PC-9 (cell line): Measurements from ENCODE around the gene HERC2. TPM values are rescaled to one million over a fixed set of nuclear protein-coding genes. Genes with fewer than 3 reads are reported as not detected.

Source experiments
- BruUV-seq: library from RNA; stranded (reverse); fragments of 400-500 nt; replicated peaks from 2 replicates; lab custom pipeline; 2021; lab: Mats Ljungman, UMichigan
- CTCF ChIA-PET: fragments of 300-600 bp; sonication (Branson Sonifier 250); formaldehyde crosslinking; loops from one replicate; lab custom pipeline; 2022; ENCODE audit warnings: antibody characterized with exemption; lab: Charles Lee
- POLR2A ChIA-PET: fragments of 300-600 bp; sonication (Branson Sonifier 250); formaldehyde crosslinking; loops from one replicate; lab custom pipeline; 2022; ENCODE audit warnings: antibody characterized with exemption; ENCODE audit not compliant: unreplicated experiment; lab: Charles Lee
- DNase-seq, 2 experiments: peaks; one replicate each; pipeline versions ENCODE4 v3.0.0 to v3.0.0-alpha.2; 2015 to 2022; ENCODE audit warnings: mixed read lengths in 1 of 2
- H2AFZ ChIP-seq: fragments of 200-600 bp; sonication (generic); 2 replicates; pipeline ENCODE4 v1.8.1; 2017; ENCODE audit warnings: antibody characterized with exemption
- H3F3A ChIP-seq: fragments of 200-600 bp; sonication (generic); 2 replicates; pipeline ENCODE4 v1.8.1; 2017; ENCODE audit warnings: antibody characterized with exemption, mild to moderate bottlenecking, low read depth; ENCODE audit not compliant: insufficient read depth
- H3K27ac ChIP-seq: fragments of 200-600 bp; sonication (generic); 2 replicates; pipeline ENCODE4 v1.6.1; 2016; ENCODE audit warnings: mixed run types
- H3K27me3 ChIP-seq: fragments of 200-600 bp; sonication (generic); 2 replicates; pipeline ENCODE4 v1.6.1; 2016; ENCODE audit warnings: low read depth, mixed run types; ENCODE audit not compliant: insufficient read depth
- H3K36me3 ChIP-seq: fragments of 200-600 bp; sonication (generic); 2 replicates; pipeline ENCODE4 v1.6.1; 2016; ENCODE audit warnings: low read depth, mixed run types
- H3K4me1 ChIP-seq: fragments of 200-600 bp; sonication (generic); replicated peaks from 2 replicates; pipeline ENCODE4 v1.6.1; 2016; ENCODE audit warnings: mixed run types; ENCODE audit not compliant: insufficient read depth
- H3K4me2 ChIP-seq: fragments of 200-600 bp; sonication (generic); 2 replicates; pipeline ENCODE4 v1.6.1; 2017; ENCODE audit warnings: mixed run types
- H3K4me3 ChIP-seq: fragments of 200-600 bp; sonication (generic); 2 replicates; pipeline ENCODE4 v1.6.1; 2016; ENCODE audit warnings: mixed run types
- H3K79me2 ChIP-seq: fragments of 200-600 bp; sonication (generic); 2 replicates; pipeline ENCODE4 v1.6.1; 2017; ENCODE audit warnings: low read depth, mixed run types
- H3K9me2 ChIP-seq: fragments of 200-600 bp; sonication (generic); 2 replicates; pipeline ENCODE4 v1.8.1; 2017; ENCODE audit warnings: mild to moderate bottlenecking; ENCODE audit not compliant: insufficient read depth
- H3K9me3 ChIP-seq: fragments of 200-600 bp; sonication (generic); 2 replicates; pipeline ENCODE4 v1.8.1; 2016; ENCODE audit warnings: low read depth; ENCODE audit not compliant: insufficient read depth
- H4K20me1 ChIP-seq: fragments of 200-600 bp; sonication (generic); 2 replicates; pipeline ENCODE4 v1.8.1; 2017; ENCODE audit not compliant: insufficient read depth
- EZH2 ChIP-seq: fragments of 200-600 bp; sonication (generic); IDR thresholded peaks from 2 replicates; pipeline ENCODE4 v1.8.0; 2017; ENCODE audit warnings: antibody characterized with exemption, low read depth
- intact Hi-C: fragments of 100-400 bp; cut with micrococcal nuclease; formaldehyde crosslinking; loops from one replicate; pipeline ENCODE4 v1.10.0; 2022; ENCODE audit not compliant: unreplicated experiment
- total RNA-seq: library from RNA; stranded (reverse); gene quantifications from 2 replicates; pipeline ENCODE4 v1.2.3, GENCODE V29; 2021
- TF ChIP-seq, protein P1 (sequence below): fragments of 200-600 bp; sonication (generic); conservative IDR thresholded peaks from 2 replicates; pipeline ENCODE4 v1.6.1; 2017; ENCODE audit warnings: mixed run types, antibody characterized with exemption, mild to moderate bottlenecking, moderate library complexity

Gene HERC2
- total RNA-seq, 1 experiment from 2014 or later: 49.7 TPM

- Histone ChIP-seq H3K9me3 (no peaks in the 10 kb centered on the region), H3K36me3 (no peaks in the 10 kb centered on the region), H3K4me3 (no peak overlapping the region), H2AFZ (no peak overlapping the region), H3K27me3 (peaks cover 20% of the 10 kb centered on the region), H3K9me2 (no peaks in the 10 kb centered on the region), H3K27ac (no peak overlapping the region), H3K4me2 (no peak overlapping the region), H4K20me1 (no peaks in the 10 kb centered on the region), H3F3A (no peaks in the 10 kb centered on the region), H3K4me1 (no peaks in the 10 kb centered on the region), H3K79me2 (no peaks in the 10 kb centered on the region)
- intact Hi-C loops: no loop called here
- ChIA-PET POLR2A (no interaction called here), CTCF (no interaction called here)
- TF ChIP-seq, protein P1, sequence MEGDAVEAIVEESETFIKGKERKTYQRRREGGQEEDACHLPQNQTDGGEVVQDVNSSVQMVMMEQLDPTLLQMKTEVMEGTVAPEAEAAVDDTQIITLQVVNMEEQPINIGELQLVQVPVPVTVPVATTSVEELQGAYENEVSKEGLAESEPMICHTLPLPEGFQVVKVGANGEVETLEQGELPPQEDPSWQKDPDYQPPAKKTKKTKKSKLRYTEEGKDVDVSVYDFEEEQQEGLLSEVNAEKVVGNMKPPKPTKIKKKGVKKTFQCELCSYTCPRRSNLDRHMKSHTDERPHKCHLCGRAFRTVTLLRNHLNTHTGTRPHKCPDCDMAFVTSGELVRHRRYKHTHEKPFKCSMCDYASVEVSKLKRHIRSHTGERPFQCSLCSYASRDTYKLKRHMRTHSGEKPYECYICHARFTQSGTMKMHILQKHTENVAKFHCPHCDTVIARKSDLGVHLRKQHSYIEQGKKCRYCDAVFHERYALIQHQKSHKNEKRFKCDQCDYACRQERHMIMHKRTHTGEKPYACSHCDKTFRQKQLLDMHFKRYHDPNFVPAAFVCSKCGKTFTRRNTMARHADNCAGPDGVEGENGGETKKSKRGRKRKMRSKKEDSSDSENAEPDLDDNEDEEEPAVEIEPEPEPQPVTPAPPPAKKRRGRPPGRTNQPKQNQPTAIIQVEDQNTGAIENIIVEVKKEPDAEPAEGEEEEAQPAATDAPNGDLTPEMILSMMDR: no peak
- no peak for TF ChIP-seq EZH2
- BruUV-seq: no TSS peak
- DNase-seq: no peak
Measured at GRCh38 chr15:28082891-28083684, 238.9 kb downstream of the HERC2 start.

DNA sequence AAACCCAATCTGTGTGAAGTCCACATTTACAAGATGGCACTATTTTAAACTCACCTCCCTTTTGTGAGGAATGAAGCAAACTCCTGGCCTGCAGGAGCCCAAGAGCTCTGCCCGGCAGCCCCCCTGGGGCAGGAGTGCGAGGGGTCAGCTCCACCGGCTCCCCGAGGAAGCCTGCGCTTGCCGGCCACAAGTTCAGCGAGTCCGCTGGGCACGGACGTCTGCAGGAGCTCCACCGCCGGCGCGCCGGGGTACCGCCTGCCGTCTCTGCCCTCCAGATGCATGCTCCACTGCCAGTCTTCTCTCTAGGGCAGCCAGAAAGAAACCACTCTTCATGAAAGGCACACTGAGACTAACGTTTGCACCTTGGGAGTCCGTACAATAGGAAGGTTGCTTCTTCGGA, 240.4 kb downstream of the HERC2 start:
- no peak overlapping the region for H3K27ac ChIP-seq
- H2AFZ ChIP-seq: no peak overlapping the region
- no peaks in the 10 kb centered on the region for H3K4me1 ChIP-seq
- H3K79me2 ChIP-seq: no peaks in the 10 kb centered on the region
- no peaks in the 10 kb centered on the region for H4K20me1 ChIP-seq
- H3K27me3 ChIP-seq: peaks cover 28% of the 10 kb centered on the region
- no TSS peak for BruUV-seq
- POLR2A ChIA-PET: no interaction called here
- H3K9me3 ChIP-seq: no peaks in the 10 kb centered on the region
- intact Hi-C loops: no loop called here
- no peak for TF ChIP-seq EZH2
- TF ChIP-seq, protein P1: no peak
- H3K4me2 ChIP-seq: no peak overlapping the region
- no peaks in the 10 kb centered on the region for H3K9me2 ChIP-seq
- CTCF ChIA-PET: no interaction called here
- no peak overlapping the region for H3K4me3 ChIP-seq
- DNase-seq: no peak
- H3K36me3 ChIP-seq: no peaks in the 10 kb centered on the region
- no peaks in the 10 kb centered on the region for H3F3A ChIP-seq

DNA sequence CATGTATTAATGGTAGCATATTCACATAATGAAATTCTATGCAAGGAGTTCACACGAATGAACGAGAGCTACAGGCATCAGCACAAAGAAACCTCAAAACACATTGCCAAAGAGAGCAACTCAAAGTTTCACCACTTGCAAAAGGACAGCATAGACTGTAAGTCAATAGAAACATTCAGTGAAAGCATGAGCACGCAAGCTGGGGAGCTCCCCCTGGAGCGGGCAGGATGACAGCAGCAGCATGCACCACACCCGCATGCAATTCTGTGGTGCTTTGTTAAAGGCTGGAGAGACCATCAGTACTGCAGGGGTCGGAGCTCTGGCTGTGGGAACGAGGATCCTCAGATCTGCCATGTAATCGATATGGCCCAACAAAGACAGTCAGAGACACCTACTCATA, 241.6 kb downstream of the HERC2 start:
- no peak for TF ChIP-seq EZH2
- TF ChIP-seq, protein P1: no peak
- Histone ChIP-seq H4K20me1 (no peaks in the 10 kb centered on the region), H2AFZ (no peak overlapping the region), H3K4me3 (no peak overlapping the region), H3K4me1 (no peaks in the 10 kb centered on the region), H3K79me2 (no peaks in the 10 kb centered on the region), H3K36me3 (no peaks in the 10 kb centered on the region), H3K9me2 (no peaks in the 10 kb centered on the region), H3F3A (no peaks in the 10 kb centered on the region), H3K9me3 (no peaks in the 10 kb centered on the region), H3K27ac (no peak overlapping the region), H3K27me3 (peaks cover 28% of the 10 kb centered on the region), H3K4me2 (no peak overlapping the region)
- ChIA-PET CTCF (no interaction called here), POLR2A (no interaction called here)
- intact Hi-C loops: no loop called here
- no peak for DNase-seq
- BruUV-seq: no TSS peak
